DMS53 (cell line): ENCODE data around the gene PIK3CD.

Experiments
- DNase-seq: peaks from one replicate; lab custom pipeline; 2025; lab: John Stamatoyannopoulos, UW

PIK3CD gene

DNA sequence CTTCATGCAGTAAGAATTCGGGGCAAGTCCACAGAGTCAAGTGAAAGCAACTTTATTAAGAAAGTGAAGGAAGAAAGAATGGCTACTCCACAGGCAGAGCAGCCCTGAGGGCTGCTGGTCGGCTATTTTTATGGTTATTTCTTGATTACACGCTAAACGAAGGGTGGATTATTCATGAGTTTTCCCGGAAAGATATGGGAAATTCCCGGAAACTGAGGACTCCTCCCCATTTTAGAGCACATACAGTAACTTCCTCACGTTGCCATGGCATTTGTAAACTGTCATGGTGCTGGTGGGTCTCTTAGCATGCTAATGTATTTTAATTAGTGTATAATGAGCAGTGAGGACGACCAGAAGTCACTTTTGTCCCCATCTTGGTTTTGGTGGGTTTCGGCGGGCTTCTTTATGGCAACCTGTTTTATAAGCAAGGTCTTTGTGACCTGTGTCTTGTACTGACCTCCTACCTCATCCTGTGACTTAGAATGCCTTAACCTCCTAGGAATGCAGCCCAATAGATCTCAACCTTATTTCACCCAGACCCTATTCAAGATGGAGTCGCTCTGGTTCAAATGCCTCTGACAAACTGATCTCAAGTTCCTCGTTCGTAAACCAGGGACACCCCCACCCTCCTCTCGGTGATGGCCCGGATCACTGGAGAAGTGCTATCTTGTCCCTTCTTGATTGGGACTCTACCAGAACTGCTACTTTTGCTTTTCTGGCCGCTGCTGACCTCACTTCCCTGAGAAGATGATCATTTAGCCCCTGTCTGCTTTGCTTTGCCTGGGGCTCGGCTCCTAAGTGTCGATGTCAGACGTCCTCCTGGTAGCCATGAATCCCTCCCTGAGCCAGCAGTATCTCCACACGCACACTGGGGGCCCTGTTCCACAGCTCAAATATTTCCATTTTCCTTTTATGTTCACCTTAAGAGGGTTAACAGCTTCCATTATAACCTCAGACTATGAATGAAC, 123.5 kb downstream of the PIK3CD start:
- DNase-seq, result no peak

DNA sequence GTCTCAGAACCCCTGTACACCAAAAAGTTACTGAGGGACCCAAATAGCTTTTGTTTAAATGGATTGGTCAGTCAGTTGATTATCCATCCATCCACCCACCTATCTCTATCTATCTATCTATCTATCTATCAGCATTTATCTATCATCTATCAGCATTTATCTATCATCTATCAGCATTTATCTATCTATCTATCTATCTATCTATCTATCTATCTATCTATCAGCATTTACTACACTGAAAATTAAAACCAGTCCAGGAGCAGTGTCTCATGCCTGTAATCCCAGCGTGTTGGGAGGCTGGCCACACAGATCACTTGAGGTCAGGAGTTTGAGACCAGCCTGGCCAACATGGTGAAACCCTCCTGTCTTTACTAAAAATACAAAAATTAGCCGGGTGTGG, 125.2 kb downstream of the PIK3CD start:
- no peak for DNase-seq
